BLaER1 treated with 17β-estradiol and CSF1 and Interleukin-3, amounts not matched to agents 10 nM and 100 nM (cell line): ENCODE results near the gene KRTAP4-2.
"Not testable (repeated sequence)": the region's sequence is repeated elsewhere in the genome, so short reads cannot be mapped to it uniquely, and the experiment has no call there.

Source experiments
- H3K27ac ChIP-seq, 11 experiments: shearing (Covaris generic); formaldehyde crosslinking; 2 replicates each; pipeline ENCODE4 v1.8.1; 2022
- H3K27me3 ChIP-seq, 11 experiments: shearing (Covaris generic); formaldehyde crosslinking; 2 replicates each; pipeline ENCODE4 v1.8.1; 2022
- H3K36me3 ChIP-seq, 11 experiments: shearing (Covaris generic); formaldehyde crosslinking; 2 replicates each; pipeline ENCODE4 v1.8.1; 2022
- H3K4me1 ChIP-seq, 10 experiments: shearing (Covaris generic); formaldehyde crosslinking; 2 replicates each; pipeline ENCODE4 v1.8.1; 2022
- H3K4me2 ChIP-seq, 11 experiments: shearing (Covaris generic); formaldehyde crosslinking; 2 replicates each; pipeline ENCODE4 v1.8.1; 2022
- H3K4me3 ChIP-seq, 10 experiments: shearing (Covaris generic); formaldehyde crosslinking; 2 replicates each; pipeline ENCODE4 v1.8.1; 2022
- H3K9ac ChIP-seq, 11 experiments: shearing (Covaris generic); formaldehyde crosslinking; 2 replicates each; pipeline ENCODE4 v1.8.1; 2022
- H3K9me3 ChIP-seq, 11 experiments: shearing (Covaris generic); formaldehyde crosslinking; replicated peaks in 1 of 11; 2 replicates each; pipeline ENCODE4 v1.8.1; 2022
- H4K20me1 ChIP-seq, 11 experiments: shearing (Covaris generic); formaldehyde crosslinking; 2 replicates each; pipeline ENCODE4 v1.8.1; 2022
- Cebpa-rat ChIP-seq, 11 experiments: shearing (Covaris generic); IDR thresholded peaks; 2 replicates each; pipeline ENCODE4 v1.8.1; 2022

The KRTAP4-2 gene

GRCh38 chr17:41168121-41168520 lies 9.9 kb downstream of the KRTAP4-2 start, which contains the start of gene KRTAP4-3:
KRTAP4-3 (minus strand) TSS chr17:41168221; CDS start chr17:41168172, 49 bp downstream.
- Histone ChIP-seq H3K9ac (no peak within 1 kb of the TSS), H3K36me3 (no peaks in the 10 kb centered on the region), H3K27ac (no peak within 1 kb of the TSS), H3K4me3 (no peak within 1 kb of the TSS), H3K4me2 (no peak within 1 kb of the TSS), H3K4me1 (0 out of 20 replicates have a peak, but pooled peaks cover 0 to 2% (median 0%) of the 10 kb centered on the region in 10 experiments), H3K9me3 (peaks cover 0 to 14% (median 4%) of the 10 kb centered on the region in 11 experiments; a peak in 8 of 22 replicates), H3K27me3 (0 out of 22 replicates have a peak, but pooled peaks cover 0 to 3% (median 0%) of the 10 kb centered on the region in 11 experiments), H4K20me1 (no peaks in the 10 kb centered on the region)
- no peak for TF ChIP-seq Cebpa-rat (IDR thresholded peaks at IDR 0.05)

- H3K27ac ChIP-seq, result no peak overlapping the region
- no peak overlapping the region for H3K9ac ChIP-seq
- no peaks in the 10 kb centered on the region for H4K20me1 ChIP-seq
- peaks cover 0 to 14% (median 4%) of the 10 kb centered on the region in 11 experiments; a peak in 8 of 22 replicates for H3K9me3 ChIP-seq
- no peaks in the 10 kb centered on the region for H3K4me1 ChIP-seq
- TF ChIP-seq Cebpa-rat (IDR thresholded peaks at IDR 0.05), result no peak
- H3K4me2 ChIP-seq, result no peak overlapping the region
- H3K36me3 ChIP-seq, result no peaks in the 10 kb centered on the region
- no peak overlapping the region for H3K4me3 ChIP-seq
- H3K27me3 ChIP-seq, result 0 out of 22 replicates have a peak, but pooled peaks cover 0 to 3% (median 0%) of the 10 kb centered on the region in 11 experiments
Measured at GRCh38 chr17:41167561-41167960, 10.5 kb downstream of the KRTAP4-2 start.

GRCh38 chr17:41163828-41164227 lies 14.2 kb downstream of the KRTAP4-2 start:
- no peaks in the 10 kb centered on the region for H3K27me3 ChIP-seq
- no peak overlapping the region for H3K27ac ChIP-seq
- H3K9ac ChIP-seq, result no peak overlapping the region
- H3K4me3 ChIP-seq, result no peak overlapping the region
- H3K4me1 ChIP-seq, result no peaks in the 10 kb centered on the region
- TF ChIP-seq Cebpa-rat (IDR thresholded peaks at IDR 0.05), result no peak
- no peaks in the 10 kb centered on the region for H4K20me1 ChIP-seq
- H3K4me2 ChIP-seq, result no peak overlapping the region
- H3K36me3 ChIP-seq, result no peaks in the 10 kb centered on the region
- peaks cover 0 to 14% (median 4%) of the 10 kb centered on the region in 11 experiments; a peak in 8 of 22 replicates for H3K9me3 ChIP-seq

GRCh38 chr17:41160648-41161047 lies 17.4 kb downstream of the KRTAP4-2 start, which contains the start of gene KRTAP4-4:
KRTAP4-4 (minus strand) TSS chr17:41160748; CDS start chr17:41160691, 57 bp downstream.
- Histone ChIP-seq H4K20me1 (no peaks in the 10 kb centered on the region), H3K27ac (no peak within 1 kb of the TSS), H3K4me2 (no peak within 1 kb of the TSS), H3K4me3 (no peak within 1 kb of the TSS), H3K9me3 (no peaks in the 10 kb centered on the region), H3K4me1 (no peaks in the 10 kb centered on the region), H3K36me3 (no peaks in the 10 kb centered on the region), H3K27me3 (no peaks in the 10 kb centered on the region), H3K9ac (no peak within 1 kb of the TSS)
- no peak for TF ChIP-seq Cebpa-rat (IDR thresholded peaks at IDR 0.05)

GRCh38 chr17:41160190-41160589 lies 17.8 kb downstream of the KRTAP4-2 start:
- not testable (repeated sequence) for H3K9me3 ChIP-seq, H3K9ac ChIP-seq, H3K27me3 ChIP-seq, H3K27ac ChIP-seq, H3K4me3 ChIP-seq, H3K4me1 ChIP-seq, H3K4me2 ChIP-seq, H4K20me1 ChIP-seq, H3K36me3 ChIP-seq

GRCh38 chr17:41153856-41154255 lies 24.2 kb downstream of the KRTAP4-2 start:
- H3K9ac ChIP-seq, result no peak overlapping the region
- no peak for TF ChIP-seq Cebpa-rat (IDR thresholded peaks at IDR 0.05)
- no peak overlapping the region for H3K27ac ChIP-seq
- H3K4me3 ChIP-seq, result no peak overlapping the region
- H3K9me3 ChIP-seq, result no peaks in the 10 kb centered on the region
- peaks cover 0 to 14% (median 0%) of the 10 kb centered on the region in 10 experiments; a peak in 4 of 20 replicates for H3K4me1 ChIP-seq
- H3K36me3 ChIP-seq, result no peaks in the 10 kb centered on the region
- H4K20me1 ChIP-seq, result no peaks in the 10 kb centered on the region
- H3K4me2 ChIP-seq, result peak overlapping the region in 2 of 11 experiments; percentile 41 to 65; a peak in 4 of 22 replicates
- no peaks in the 10 kb centered on the region for H3K27me3 ChIP-seq

- no peak overlapping the region for H3K4me2 ChIP-seq
- peaks cover 0 to 14% (median 0%) of the 10 kb centered on the region in 10 experiments; a peak in 4 of 20 replicates for H3K4me1 ChIP-seq
- TF ChIP-seq Cebpa-rat (IDR thresholded peaks at IDR 0.05), result no peak
- no peaks in the 10 kb centered on the region for H4K20me1 ChIP-seq
- H3K9me3 ChIP-seq, result no peaks in the 10 kb centered on the region
- no peak overlapping the region for H3K4me3 ChIP-seq
- H3K27me3 ChIP-seq, result no peaks in the 10 kb centered on the region
- no peak overlapping the region for H3K9ac ChIP-seq
- no peaks in the 10 kb centered on the region for H3K36me3 ChIP-seq
- H3K27ac ChIP-seq, result no peak overlapping the region
Measured at GRCh38 chr17:41151525-41151924, 26.5 kb downstream of the KRTAP4-2 start.

- Histone ChIP-seq H3K36me3 (no peaks in the 10 kb centered on the region), H3K27me3 (no peaks in the 10 kb centered on the region), H3K9ac (no peak overlapping the region), H3K4me1 (peaks cover 0 to 14% (median 0%) of the 10 kb centered on the region in 10 experiments; a peak in 4 of 20 replicates), H3K4me3 (no peak overlapping the region), H3K27ac (no peak overlapping the region), H3K9me3 (0 out of 22 replicates have a peak, but pooled peaks cover 0 to 3% (median 0%) of the 10 kb centered on the region in 11 experiments), H4K20me1 (no peaks in the 10 kb centered on the region), H3K4me2 (no peak overlapping the region)
- no peak for TF ChIP-seq Cebpa-rat (IDR thresholded peaks at IDR 0.05)
Measured at GRCh38 chr17:41150026-41150425, 28.0 kb downstream of the KRTAP4-2 start.

- Histone ChIP-seq H3K4me1 (peaks cover 0 to 14% (median 0%) of the 10 kb centered on the region in 10 experiments; a peak in 4 of 20 replicates), H3K36me3 (no peaks in the 10 kb centered on the region), H3K9ac (no peak within 1 kb of the TSS), H4K20me1 (no peaks in the 10 kb centered on the region), H3K9me3 (peaks cover 0 to 6% (median 0%) of the 10 kb centered on the region in 11 experiments; a peak in 1 of 22 replicates), H3K4me2 (no peak within 1 kb of the TSS), H3K27me3 (no peaks in the 10 kb centered on the region), H3K27ac (no peak within 1 kb of the TSS), H3K4me3 (no peak within 1 kb of the TSS)
- no peak for TF ChIP-seq Cebpa-rat (IDR thresholded peaks at IDR 0.05)
Measured at GRCh38 chr17:41149652-41149985, 28.4 kb downstream of the KRTAP4-2 start, which contains the start of gene KRTAP4-5. KRTAP4-5 (minus strand) TSS chr17:41149825; CDS start chr17:41149767, 58 bp downstream.

GRCh38 chr17:41148971-41149651 lies 28.9 kb downstream of the KRTAP4-2 start:
- peaks cover 4 to 11% (median 5%) of the 10 kb centered on the region in 11 experiments for H3K9me3 ChIP-seq
- H4K20me1 ChIP-seq, H3K4me3 ChIP-seq, H3K4me2 ChIP-seq, H3K9ac ChIP-seq, H3K36me3 ChIP-seq, H3K27me3 ChIP-seq, H3K4me1 ChIP-seq, H3K27ac ChIP-seq: not testable (repeated sequence)
